ENCODE results near the gene IGFL4. TPM values are rescaled to one million over a fixed set of nuclear protein-coding genes. Genes with fewer than 3 reads are reported as not detected.
A peak's percentile ranks its signal among the peaks of the same experiment; 100 is the strongest.

Gene IGFL4
- total and polyA plus RNA-seq, 2 of the 8 experiments (the other 6 are each of a cell fraction or from before 2014, with no cell fraction given): 0.05 to 0.11 TPM

DNA sequence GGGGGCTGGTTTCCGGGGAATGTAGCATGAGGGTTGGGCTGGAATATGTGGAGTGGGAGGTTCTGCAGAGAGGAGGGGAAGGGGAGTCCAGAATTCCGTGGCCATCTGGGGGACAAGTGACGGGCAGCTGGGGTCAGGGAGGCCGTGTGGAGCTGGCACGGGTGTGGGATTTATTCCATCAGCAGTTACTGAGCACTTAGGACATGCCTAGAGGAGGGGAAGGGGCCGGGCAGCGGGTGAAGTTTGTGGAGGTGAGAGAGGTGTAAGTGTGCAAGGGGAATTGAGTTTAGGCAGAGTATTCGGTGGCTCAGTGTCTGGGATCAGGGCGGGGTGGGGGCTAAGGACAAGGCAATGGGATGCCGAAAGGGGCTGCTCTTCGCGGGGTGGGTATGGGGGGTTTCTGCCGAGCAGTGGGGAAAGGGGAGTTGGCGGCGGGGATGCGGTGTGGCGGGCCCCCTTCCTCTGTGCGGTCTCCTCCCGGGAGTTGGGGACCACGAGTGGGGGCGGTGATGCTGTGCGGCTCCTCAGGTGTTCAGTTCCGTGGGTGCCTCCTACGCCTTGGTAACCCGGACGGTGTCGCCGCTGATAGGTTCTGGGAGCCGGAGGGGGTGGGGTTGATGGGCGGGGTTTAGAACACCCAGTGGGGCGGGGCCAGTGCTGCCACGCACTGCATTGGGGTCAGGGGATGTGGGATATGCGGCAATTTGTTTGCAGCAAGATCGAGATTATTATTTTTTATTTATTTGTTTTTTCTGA lies 40.1 kb downstream of the IGFL4 start:
- ChIA-PET POLR2A (ENCODE audit: partially characterized antibody) (interaction anchor here (1.1 kb wide), 1 partner anchor 25 kb away, joined by 3 read pairs; no protein-coding TSS in a partner anchor), CTCF (ENCODE audit: partially characterized antibody) (interaction anchor here (1.2 to 1.4 kb wide), 2 partner anchors 10 to 16 kb away, joined by 4 to 5 read pairs; no protein-coding TSS in a partner anchor)
- Histone ChIP-seq H3K79me2 (ENCODE audit: control insufficient read depth in 1 of 2, insufficient read depth in 2 of 2, low read length in 2 of 2) (peaks cover 0 to 8% of the 10 kb centered on the region in 2 experiments; a peak in 2 of 4 replicates), H3K18ac (ENCODE audit: extremely low read depth, low read length) (no peak overlapping the region), H2BK20ac (ENCODE audit: low read length) (no peak overlapping the region), H3K14ac (ENCODE audit: insufficient read length) (no peak overlapping the region), H4K91ac (replicated peaks; ENCODE audit: insufficient read length, low read length) (peak overlapping the region; percentile 73), H3K4me2 (ENCODE audit: insufficient read depth in 1 of 2, low read depth in 2 of 2, low read length in 2 of 2) (peak overlapping the region; percentile 97 to 98), H2BK12ac (ENCODE audit: low read depth, low read length) (no peak overlapping the region), H3K4ac (replicated peaks; ENCODE audit: insufficient read length, low read depth, low read length) (no peak overlapping the region), H2AK5ac (ENCODE audit: low read depth, low read length) (no peak overlapping the region), H3K27me3 (replicated peaks in 1 of 4; ENCODE audit: control insufficient read depth in 3 of 4, extremely low read depth in 1 of 4, insufficient read depth in 3 of 4, low read length in 3 of 4) (no peaks in the 10 kb centered on the region), H2BK15ac (ENCODE audit: low read length) (no peak overlapping the region), H2AFZ (ENCODE audit: low read length) (no peak overlapping the region), H3K4me1 (replicated peaks in 1 of 4; ENCODE audit: control insufficient read depth in 3 of 4, insufficient read depth in 4 of 4, low read length in 3 of 4) (peaks cover 3 to 9% (median 4%) of the 10 kb centered on the region in 4 experiments; a peak in 6 of 7 replicates), H3K9me3 (ENCODE audit: insufficient read depth in 2 of 2, low read depth in 1 of 2, low read length in 1 of 2) (no peaks in the 10 kb centered on the region), H3K56ac (replicated peaks; ENCODE audit: insufficient read length, low read depth, low read length) (peak overlapping the region; percentile 66), H3K79me1 (ENCODE audit: low read depth, low read length) (peaks cover 7% of the 10 kb centered on the region; the same call in 1 of the 2 replicates), H4K20me1 (replicated peaks in 1 of 2; ENCODE audit: control insufficient read depth in 1 of 2, insufficient read depth in 2 of 2, low read length in 2 of 2) (peaks cover 2 to 3% of the 10 kb centered on the region in 2 experiments), H4K5ac (ENCODE audit: insufficient read length, low read depth, low read length) (no peak overlapping the region), H3K4me3 (ENCODE audit: extremely low read depth in 1 of 4, insufficient read depth in 2 of 4, low read depth in 3 of 4, low read length in 4 of 4) (peak overlapping the region; percentile 47 to 85 (median 61)), H3K9ac (replicated peaks in 1 of 4; ENCODE audit: extremely low read depth in 1 of 4, low read depth in 3 of 4, low read length in 3 of 4) (0 out of 7 replicates have a peak overlapping the region, but pooled peaks of 1 of the 4 experiments have one; percentile 35), H3K23ac (ENCODE audit: insufficient read length) (no peak overlapping the region), H3K23me2 (ENCODE audit: low read depth, low read length) (peaks cover 12% of the 10 kb centered on the region), H4K8ac (ENCODE audit: extremely low read depth, insufficient read depth, low read length) (no peak overlapping the region; the same call in 1 of the 2 replicates), H2BK120ac (replicated peaks; ENCODE audit: low read depth, low read length) (no peak overlapping the region), H3K36me3 (ENCODE audit: control insufficient read depth in 2 of 4, insufficient read depth in 4 of 4, low read length in 3 of 4) (0 out of 8 replicates have a peak, but pooled peaks cover 0 to 8% (median 0%) of the 10 kb centered on the region in 4 experiments), H3K27ac (ENCODE audit: low read depth, low read length) (no peak overlapping the region), H2BK5ac (ENCODE audit: low read depth, low read length) (0 out of 2 replicates have a peak overlapping the region, but pooled peaks have one; percentile 5)
- WGBS, 2 experiments (ENCODE audit: extremely low coverage in 1 of 2, insufficient coverage in 1 of 2, insufficient read length in 1 of 2, insufficient replicate concordance in 2 of 2, low coverage in 1 of 2, low lambda C conversion rate in 2 of 2, missing lambda C conversion rate in 1 of 2): 10% methylated on average over 15 of the region's 34 CpGs; no CpG with 5 or more reads in 1 of the 2 experiments
- FAIRE-seq (no peak), DNase-seq (ENCODE audit: low read depth in 1 of 2, low spot score in 2 of 2) (peak in 1 of 2 experiments; percentile 78)
- TF ChIP-seq SRF (IDR thresholded peaks at IDR 0.05; ENCODE audit: low read depth, low read length) (no peak), KDM1A (IDR thresholded peaks at IDR 0.05; ENCODE audit: borderline replicate concordance, low read length) (no peak), ZNF274 (IDR thresholded peaks at IDR 0.05; ENCODE audit: borderline replicate concordance, extremely low read depth, low read length) (no peak), KDM4A (IDR thresholded peaks at IDR 0.05; ENCODE audit: low read depth, low read length, severe bottlenecking) (peak; percentile 29), SIN3A (conservative IDR thresholded peaks at IDR 0.05 in 1 of 2, IDR thresholded peaks at IDR 0.05 in 1 of 2; ENCODE audit: low read depth in 1 of 2, low read length in 2 of 2) (no peak), YY1 (IDR thresholded peaks at IDR 0.05; ENCODE audit: low read depth, low read length) (no peak), NANOG (IDR thresholded peaks at IDR 0.05; ENCODE audit: insufficient read depth, low read depth, low read length, poor library complexity, severe bottlenecking) (no peak), PHF8 (conservative IDR thresholded peaks at IDR 0.05; ENCODE audit: low read depth, low read length) (peak; percentile 22; the same call in 1 of the 2 replicates)
- TF ChIP-seq, protein P1, sequence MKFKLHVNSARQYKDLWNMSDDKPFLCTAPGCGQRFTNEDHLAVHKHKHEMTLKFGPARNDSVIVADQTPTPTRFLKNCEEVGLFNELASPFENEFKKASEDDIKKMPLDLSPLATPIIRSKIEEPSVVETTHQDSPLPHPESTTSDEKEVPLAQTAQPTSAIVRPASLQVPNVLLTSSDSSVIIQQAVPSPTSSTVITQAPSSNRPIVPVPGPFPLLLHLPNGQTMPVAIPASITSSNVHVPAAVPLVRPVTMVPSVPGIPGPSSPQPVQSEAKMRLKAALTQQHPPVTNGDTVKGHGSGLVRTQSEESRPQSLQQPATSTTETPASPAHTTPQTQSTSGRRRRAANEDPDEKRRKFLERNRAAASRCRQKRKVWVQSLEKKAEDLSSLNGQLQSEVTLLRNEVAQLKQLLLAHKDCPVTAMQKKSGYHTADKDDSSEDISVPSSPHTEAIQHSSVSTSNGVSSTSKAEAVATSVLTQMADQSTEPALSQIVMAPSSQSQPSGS (IDR thresholded peaks at IDR 0.05; ENCODE audit: low read length): no peak
